ENCODE measurements around the gene TATDN2.
"Not testable (repeated sequence)": the region's sequence is repeated elsewhere in the genome, so short reads cannot be mapped to it uniquely, and the experiment has no call there.

Gene TATDN2

GRCh38 chr3:10269443-10269842 lies 21.2 kb downstream of the TATDN2 start:
- DNase-seq = no peak

- not testable (repeated sequence) for DNase-seq
Measured at GRCh38 chr3:10272476-10272875, 24.2 kb downstream of the TATDN2 start.

GRCh38 chr3:10272977-10273376 lies 24.7 kb downstream of the TATDN2 start:
- DNase-seq = no peak

- DNase-seq = no peak
Measured at GRCh38 chr3:10273702-10274305, 25.5 kb downstream of the TATDN2 start.

DNA sequence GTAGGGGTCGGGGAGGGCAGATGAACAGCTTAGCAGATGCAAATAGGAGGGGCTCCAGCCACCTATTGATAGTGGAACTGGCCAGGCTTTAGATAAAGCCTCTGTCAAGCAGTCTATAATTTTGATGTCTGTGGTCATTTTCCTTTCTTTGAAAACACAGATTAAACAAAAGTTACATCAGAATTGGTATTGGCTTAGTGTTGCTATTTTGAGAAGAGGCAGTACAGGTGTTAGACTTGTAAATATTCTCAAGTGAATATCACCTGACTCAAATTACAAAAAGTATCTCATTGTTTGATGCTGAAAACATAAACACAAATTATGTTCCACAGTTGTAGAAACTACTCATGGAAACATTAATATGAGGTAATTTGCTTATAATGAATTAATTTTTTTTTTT lies 26.3 kb downstream of the TATDN2 start:
- no peak for DNase-seq

- DNase-seq = no peak
Measured at GRCh38 chr3:10277115-10277625, 28.9 kb downstream of the TATDN2 start.

DNA sequence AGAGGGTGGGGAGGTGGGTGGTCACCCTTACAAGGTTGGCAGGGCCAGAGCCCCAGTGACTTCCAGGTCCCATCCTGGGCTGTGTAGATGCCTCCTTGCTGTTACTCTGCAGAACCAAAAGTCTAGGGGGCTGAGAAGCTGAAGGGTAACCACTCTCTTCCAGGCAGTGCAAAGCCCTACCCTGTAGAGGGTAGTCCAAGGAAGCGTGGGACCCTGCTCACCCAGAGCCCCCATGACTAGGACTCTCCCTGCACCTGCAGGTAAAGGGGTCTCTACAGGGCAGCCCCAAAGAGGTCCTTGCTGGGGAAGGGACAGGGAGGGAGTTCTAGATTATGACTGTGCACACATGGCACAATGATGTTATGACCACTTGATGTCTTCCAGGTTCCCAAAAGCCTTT lies 30.2 kb downstream of the TATDN2 start:
- no peak for DNase-seq

DNA sequence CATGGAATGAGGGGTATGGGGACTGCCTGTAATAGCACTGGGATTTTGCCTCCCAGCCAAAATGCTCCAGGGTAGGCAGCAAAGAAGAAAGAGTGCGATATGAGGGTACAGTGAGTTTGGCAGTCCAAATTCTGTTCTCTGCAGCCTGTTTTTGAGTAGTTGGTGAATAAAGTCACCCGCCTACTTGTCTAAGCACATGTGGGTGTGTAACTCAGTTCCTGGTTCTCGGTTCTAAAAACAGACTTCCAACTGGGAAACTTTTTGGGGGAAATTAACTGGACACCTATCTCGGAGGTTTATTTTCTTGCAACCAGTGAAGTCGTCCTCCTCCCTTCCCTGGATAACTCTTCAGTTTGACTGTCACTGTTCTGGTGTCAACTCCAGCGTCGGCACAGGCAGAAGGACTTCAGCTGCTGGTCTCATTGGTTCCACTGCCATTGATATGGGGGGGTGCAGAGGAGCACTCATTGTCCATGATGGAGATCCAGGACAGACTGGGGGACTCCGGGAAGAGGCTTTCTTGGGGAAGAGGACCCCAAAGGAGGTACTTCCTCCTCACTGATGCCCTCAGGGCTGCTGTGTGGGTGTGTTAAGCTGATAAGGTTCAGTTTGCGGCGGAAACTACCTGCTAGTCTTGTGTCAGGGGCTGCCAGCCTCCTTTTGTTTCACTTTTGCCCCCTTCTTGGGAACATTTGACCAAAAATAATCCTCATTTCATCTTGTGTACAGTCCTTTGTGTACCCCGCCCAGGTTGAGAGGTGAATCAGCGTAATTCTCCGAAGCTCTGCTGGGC lies 31.3 kb downstream of the TATDN2 start:
- no peak for DNase-seq

- no peak for DNase-seq
Measured at GRCh38 chr3:10280177-10280529, 31.9 kb downstream of the TATDN2 start.

GRCh38 chr3:10280571-10280970 lies 32.3 kb downstream of the TATDN2 start:
- no peak for DNase-seq

DNA sequence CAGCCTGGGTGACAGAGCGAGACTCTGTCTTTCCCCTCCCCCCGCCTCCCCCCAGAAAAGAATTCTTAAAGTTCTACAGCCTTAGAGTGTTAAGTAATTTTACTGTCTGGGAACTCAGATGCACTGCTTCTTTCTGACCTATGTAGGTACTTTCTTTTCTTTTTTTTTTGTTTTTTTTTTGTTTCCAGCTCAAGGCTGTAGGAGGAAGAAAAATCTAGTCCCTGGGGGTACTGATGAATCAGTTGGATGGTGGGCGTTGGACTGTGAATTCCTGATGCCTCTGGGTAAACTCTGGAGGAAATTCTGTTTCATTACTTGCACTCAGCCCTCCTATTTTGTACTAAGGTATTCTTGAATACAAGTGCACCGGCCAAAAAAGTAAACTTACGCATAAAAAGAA lies 33.7 kb downstream of the TATDN2 start:
- DNase-seq = no peak

DNA sequence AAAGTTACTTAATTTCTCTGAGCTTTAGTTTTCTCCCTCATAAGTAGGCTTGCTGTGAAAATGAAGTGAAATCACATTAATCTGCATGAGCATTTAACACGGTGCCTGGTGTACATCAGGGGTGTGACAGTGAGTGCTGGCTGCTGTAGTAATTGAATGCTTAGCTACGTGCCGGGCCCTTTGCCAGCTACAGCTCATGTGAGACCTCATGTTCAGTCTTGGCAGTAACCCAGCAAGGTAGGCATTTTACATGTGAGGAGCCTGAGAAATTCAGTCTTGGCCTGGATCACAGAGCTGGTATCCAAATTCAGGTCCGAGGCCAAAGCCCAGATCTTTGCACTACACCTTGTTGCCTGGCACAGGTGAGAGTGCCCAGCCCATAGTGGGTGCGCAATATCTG lies 35.4 kb downstream of the TATDN2 start:
- no peak for DNase-seq

GRCh38 chr3:10284496-10284895 lies 36.2 kb downstream of the TATDN2 start:
- peak; percentile 31 to 37 for DNase-seq

DNA sequence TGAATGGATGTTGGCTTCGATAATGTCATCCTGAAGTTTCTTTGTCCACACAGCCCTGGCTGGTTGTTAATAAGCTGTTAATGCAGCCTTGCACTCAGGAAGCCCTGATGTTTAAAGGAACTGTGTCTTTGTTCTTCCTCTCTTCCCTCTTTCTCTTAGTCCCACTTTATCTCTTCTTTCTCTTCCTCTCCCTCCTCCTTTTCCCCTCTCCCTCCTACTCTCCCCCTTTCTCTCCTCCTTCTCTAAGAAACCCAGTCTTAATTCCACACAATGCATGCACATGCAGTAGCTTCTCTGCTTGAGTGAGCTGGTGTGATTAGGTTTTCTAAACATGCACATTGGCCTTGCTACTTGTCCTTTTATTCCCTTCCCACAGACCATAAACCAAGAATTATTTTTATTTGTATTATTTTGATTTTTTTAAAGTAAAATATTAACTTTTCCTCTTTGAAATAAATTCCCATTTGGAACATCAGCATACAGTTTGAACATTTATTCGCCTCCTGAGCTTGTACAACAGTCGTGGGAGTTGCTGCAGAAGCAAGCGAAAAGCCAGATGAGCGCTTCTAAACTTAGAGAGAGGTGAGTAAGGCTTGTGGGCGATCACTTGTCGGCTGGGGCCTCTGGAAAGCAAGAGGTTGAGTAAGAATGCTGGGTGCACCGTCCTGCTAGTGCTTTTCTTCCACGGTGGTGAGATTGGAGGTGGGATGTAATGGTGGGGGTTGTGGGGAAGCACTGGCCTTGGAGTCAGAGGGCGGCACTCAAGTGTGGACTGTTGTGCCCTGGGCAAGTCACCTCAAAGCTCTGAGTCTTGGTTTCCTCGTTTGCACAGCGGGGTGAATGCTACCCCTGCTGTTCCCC lies 37.2 kb downstream of the TATDN2 start:
- DNase-seq = no peak

- DNase-seq = no peak
Measured at GRCh38 chr3:10286133-10286524, 37.9 kb downstream of the TATDN2 start.

DNA sequence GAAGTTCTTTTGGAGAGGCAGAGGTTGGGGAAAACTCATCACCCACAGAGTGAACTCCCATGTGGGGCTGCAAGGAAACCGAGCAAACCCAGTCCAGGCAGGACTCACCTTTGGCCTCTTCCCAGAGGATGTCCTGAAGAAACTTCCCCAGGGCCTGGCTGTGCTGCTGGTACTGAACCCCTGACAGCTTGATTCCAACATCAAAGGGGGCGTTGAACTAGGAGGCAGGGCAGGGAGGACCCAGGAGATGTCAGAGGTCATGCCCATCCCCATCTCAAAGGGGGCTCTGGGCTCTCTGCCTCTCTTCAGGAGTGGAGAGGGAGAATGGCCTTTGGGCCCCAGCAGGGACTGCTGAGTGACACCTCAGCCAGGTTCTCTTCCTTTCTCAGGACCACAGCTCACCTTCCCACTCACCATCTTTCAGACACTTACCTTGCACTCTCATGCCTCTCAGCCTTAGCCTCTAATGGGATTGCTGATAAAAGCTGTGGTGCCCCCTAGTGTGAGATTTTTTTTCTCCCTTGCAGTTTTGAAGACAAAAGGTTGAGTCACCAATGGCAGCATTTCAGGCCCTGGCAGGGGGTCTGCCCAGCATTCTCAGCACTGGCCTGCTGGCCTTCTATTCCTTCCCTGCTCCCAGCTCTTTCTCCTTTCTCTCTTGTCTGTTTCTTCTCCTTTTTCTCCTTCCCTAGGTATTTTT lies 38.5 kb downstream of the TATDN2 start:
- DNase-seq = no peak

- DNase-seq = no peak
Measured at GRCh38 chr3:10287936-10288574, 39.8 kb downstream of the TATDN2 start.

DNA sequence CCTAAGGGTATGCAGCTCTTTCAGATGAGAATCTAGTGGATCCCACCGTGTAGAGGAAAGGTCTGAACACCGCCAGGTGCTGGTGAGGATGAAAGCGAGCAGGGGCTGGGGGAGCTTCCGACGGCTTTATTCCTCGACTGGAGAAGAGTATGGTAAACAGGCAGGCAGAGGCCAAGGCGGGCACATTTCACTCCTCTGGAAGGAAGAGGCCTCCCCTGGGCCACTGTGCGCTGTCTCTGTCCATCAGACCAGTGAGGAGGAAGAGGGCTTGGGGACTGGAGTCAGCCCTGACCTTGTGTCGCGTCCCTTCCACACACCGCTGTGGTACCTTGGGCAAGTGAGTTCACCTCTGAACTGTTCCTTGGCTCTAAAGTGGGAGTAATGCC lies 40.3 kb downstream of the TATDN2 start:
- DNase-seq = no peak

DNA sequence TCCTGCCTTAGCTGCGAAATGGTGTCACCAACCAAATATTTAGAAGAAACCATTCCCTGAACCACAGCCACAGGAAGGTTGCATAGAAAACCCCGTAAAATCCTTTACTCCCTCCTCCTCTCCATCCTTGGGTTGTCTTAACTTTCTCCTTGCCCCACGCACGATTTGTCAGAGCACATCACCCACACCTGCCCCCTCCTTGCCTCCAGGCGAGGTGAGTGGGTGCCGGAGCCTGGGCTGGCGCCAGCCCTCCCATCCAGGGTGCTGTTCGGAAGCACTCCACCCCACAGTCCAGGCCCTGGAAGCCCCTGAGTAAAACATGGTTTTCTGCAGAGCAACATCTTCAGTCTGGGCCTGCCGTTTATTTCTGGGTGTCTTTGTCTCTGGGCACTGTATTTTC lies 40.8 kb downstream of the TATDN2 start:
- no peak for DNase-seq

GRCh38 chr3:10289787-10290355 lies 41.6 kb downstream of the TATDN2 start:
- no peak for DNase-seq

DNA sequence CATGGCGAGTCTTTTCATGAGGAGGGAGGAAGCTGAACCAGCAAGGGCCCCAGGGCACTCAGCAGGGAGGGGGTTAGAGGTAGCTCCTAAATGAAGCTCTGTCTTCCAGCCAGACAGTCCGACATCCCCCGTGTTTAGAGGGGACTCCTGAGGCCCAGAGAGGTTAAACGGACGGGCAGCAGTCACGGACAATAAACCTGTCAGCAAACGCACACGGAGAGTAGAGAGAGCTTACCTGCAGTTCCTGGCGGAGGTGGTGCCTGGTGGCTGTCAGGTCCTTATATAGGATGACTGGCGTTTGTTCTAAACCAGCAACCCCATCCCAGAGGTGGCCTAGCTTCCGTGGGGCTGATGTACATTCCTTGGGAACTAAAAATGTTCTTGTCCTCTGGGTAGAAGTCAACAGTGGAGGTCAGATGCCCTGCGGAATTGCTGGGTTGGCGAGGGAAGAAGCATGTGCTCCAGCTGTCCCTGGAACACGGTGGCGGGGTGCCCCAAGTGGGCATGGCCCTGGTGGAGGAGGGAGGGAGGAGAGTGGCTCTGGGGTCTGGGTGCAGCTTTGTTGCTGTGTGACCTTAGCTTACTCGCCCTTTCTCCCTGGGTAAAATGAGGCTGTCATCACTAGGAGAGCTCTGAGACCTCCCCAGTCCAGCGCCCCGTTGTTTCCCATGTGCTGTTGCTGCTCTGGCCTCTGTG lies 42.4 kb downstream of the TATDN2 start:
- DNase-seq = no peak

DNA sequence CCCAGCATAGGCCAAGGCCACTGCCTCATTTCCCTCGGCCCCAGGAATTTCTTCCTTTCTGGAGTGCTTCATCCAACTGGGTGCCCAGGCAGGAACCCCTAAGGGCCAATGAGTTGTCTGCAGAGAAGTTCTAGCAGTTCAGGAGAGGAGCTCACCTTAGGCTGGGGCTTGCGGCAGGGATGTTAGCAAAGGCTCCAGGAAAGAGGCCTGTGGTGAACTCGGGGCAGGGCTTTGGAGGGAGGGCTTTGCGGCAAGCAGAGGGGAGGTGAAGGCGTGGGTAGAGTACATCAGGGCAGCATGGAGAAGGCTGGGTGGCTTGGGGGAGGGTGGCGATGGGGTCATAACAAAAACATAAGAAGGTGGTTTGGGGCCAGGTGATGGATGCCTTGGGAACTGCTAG lies 43.4 kb downstream of the TATDN2 start:
- no peak for DNase-seq
